ENCODE data around the gene SLC22A15. TPM values are rescaled to one million over a fixed set of nuclear protein-coding genes. Genes with fewer than 3 reads are reported as not detected.

SLC22A15 gene
- total RNA-seq, 1 donor from 2014 or later: 9.8 TPM

GRCh38 chr1:116062201-116062600, 85.9 kb downstream of the SLC22A15 start:
- TF ChIP-seq CTCF (IDR thresholded peaks at IDR 0.05): no peak
- Mint-ChIP-seq H3K4me3 (ENCODE audit: unreplicated experiment) (no peak overlapping the region), H3K27me3 (ENCODE audit: low read depth) (no peaks in the 10 kb centered on the region), H3K9me3 (ENCODE audit: low read depth) (peaks cover 18% of the 10 kb centered on the region), H3K4me1 (ENCODE audit: low read depth) (peaks cover 31% of the 10 kb centered on the region), H3K36me3 (ENCODE audit: low read depth) (peaks cover 20% of the 10 kb centered on the region), H3K27ac (ENCODE audit: unreplicated experiment) (no peak overlapping the region)
- DNase-seq (ENCODE audit: low spot score): no peak

GRCh38 chr1:116064616-116065015, 88.3 kb downstream of the SLC22A15 start:
- Mint-ChIP-seq H3K27ac (ENCODE audit: unreplicated experiment) (peak overlapping the region; percentile 99), H3K4me3 (ENCODE audit: unreplicated experiment) (no peak overlapping the region), H3K27me3 (ENCODE audit: low read depth) (no peaks in the 10 kb centered on the region), H3K9me3 (ENCODE audit: low read depth) (peaks cover under 1% of the 10 kb centered on the region), H3K36me3 (ENCODE audit: low read depth) (peaks cover 19% of the 10 kb centered on the region), H3K4me1 (ENCODE audit: low read depth) (peaks cover 46% of the 10 kb centered on the region)
- TF ChIP-seq CTCF (IDR thresholded peaks at IDR 0.05): no peak
- DNase-seq (ENCODE audit: low spot score): no peak

- Mint-ChIP-seq H3K4me3 (ENCODE audit: unreplicated experiment) (no peak overlapping the region), H3K27ac (ENCODE audit: unreplicated experiment) (peak overlapping the region; percentile 99), H3K27me3 (ENCODE audit: low read depth) (no peaks in the 10 kb centered on the region), H3K4me1 (ENCODE audit: low read depth) (peaks cover 43% of the 10 kb centered on the region), H3K36me3 (ENCODE audit: low read depth) (peaks cover 20% of the 10 kb centered on the region), H3K9me3 (ENCODE audit: low read depth) (no peaks in the 10 kb centered on the region)
- no peak for DNase-seq (ENCODE audit: low spot score)
- TF ChIP-seq CTCF (IDR thresholded peaks at IDR 0.05): no peak
These were observed 90.7 kb downstream of the SLC22A15 start for GRCh38 chr1:116066868-116067565.

GRCh38 chr1:116067566-116067890, 91.2 kb downstream of the SLC22A15 start:
- Mint-ChIP-seq H3K27me3 (ENCODE audit: low read depth) (no peaks in the 10 kb centered on the region), H3K27ac (ENCODE audit: unreplicated experiment) (peak overlapping the region; percentile 99), H3K4me1 (ENCODE audit: low read depth) (peaks cover 43% of the 10 kb centered on the region), H3K4me3 (ENCODE audit: unreplicated experiment) (no peak overlapping the region), H3K36me3 (ENCODE audit: low read depth) (peaks cover 20% of the 10 kb centered on the region), H3K9me3 (ENCODE audit: low read depth) (no peaks in the 10 kb centered on the region)
- no peak for TF ChIP-seq CTCF (IDR thresholded peaks at IDR 0.05)
- DNase-seq (ENCODE audit: low spot score): no peak

GRCh38 chr1:116075575-116075974, 99.3 kb downstream of the SLC22A15 start:
- Mint-ChIP-seq H3K4me3 (ENCODE audit: unreplicated experiment) (no peak overlapping the region), H3K36me3 (ENCODE audit: low read depth) (peaks cover 15% of the 10 kb centered on the region)

More at GRCh38 chr1:116075575-116075974, 99.3 kb downstream of the SLC22A15 start:
- DNase-seq (ENCODE audit: low spot score): no peak
- Mint-ChIP-seq H3K9me3 (ENCODE audit: low read depth) (no peaks in the 10 kb centered on the region), H3K27me3 (ENCODE audit: low read depth) (no peaks in the 10 kb centered on the region), H3K27ac (ENCODE audit: unreplicated experiment) (no peak overlapping the region), H3K4me1 (ENCODE audit: low read depth) (no peaks in the 10 kb centered on the region)
- TF ChIP-seq CTCF (IDR thresholded peaks at IDR 0.05): no peak

All from chondrocyte (in vitro differentiated cells).